GM12864 (cell line): Measurements from ENCODE around the gene DDX42.

Experiments
- DNase-seq: peaks from one replicate; pipeline ENCODE4 v3.0.0-alpha.2; 2011; ENCODE audit warnings: low read depth
- H3K4me3 ChIP-seq: 2 replicates; pipeline ENCODE4 v1.5.1; 2011; ENCODE audit warnings: mild to moderate bottlenecking, low read depth, low read length, control low read depth
- CTCF ChIP-seq: IDR thresholded peaks from 2 replicates; pipeline ENCODE4 v1.5.1; 2011; ENCODE audit warnings: low read depth, mild to moderate bottlenecking, moderate library complexity, low read length, control low read depth, inconsistent platforms; ENCODE audit errors: missing control alignments

The DDX42 gene

GRCh38 chr17:63833741-63834373, 59.9 kb downstream of the DDX42 start:
- no peak for TF ChIP-seq CTCF
- H3K4me3 ChIP-seq = no peak overlapping the region
- no peak for DNase-seq

GRCh38 chr17:63834431-63835166, 60.6 kb downstream of the DDX42 start:
- peak; percentile 73 for TF ChIP-seq CTCF
- DNase-seq = peak; percentile 43

GRCh38 chr17:63835167-63835720, 61.3 kb downstream of the DDX42 start:
- TF ChIP-seq CTCF = no peak
- no peak for DNase-seq
- no peak overlapping the region for H3K4me3 ChIP-seq

More at GRCh38 chr17:63834431-63835166, 60.6 kb downstream of the DDX42 start:
- no peak overlapping the region for H3K4me3 ChIP-seq

GRCh38 chr17:63836811-63837210, 62.8 kb downstream of the DDX42 start:
- DNase-seq = no peak
- no peak for TF ChIP-seq CTCF
- no peak overlapping the region for H3K4me3 ChIP-seq

GRCh38 chr17:63837480-63837879, 63.5 kb downstream of the DDX42 start:
- no peak for DNase-seq
- TF ChIP-seq CTCF = no peak
- H3K4me3 ChIP-seq = no peak overlapping the region

GRCh38 chr17:63837962-63838600, 64.1 kb downstream of the DDX42 start:
- no peak for DNase-seq
- no peak for TF ChIP-seq CTCF
- no peak overlapping the region for H3K4me3 ChIP-seq
